B cell (primary cell): ENCODE data around the gene FRRS1.

Source experiments
- CTCF ChIP-seq: fragments of 200-600 bp; IDR thresholded peaks from one replicate; pipeline ENCODE4 v1.8.0; 2022; ENCODE audit warnings: antibody characterized with exemption, mild to moderate bottlenecking
- EZH2 ChIP-seq: IDR thresholded peaks from 2 replicates; pipeline ENCODE4 v1.6.1; 2012; ENCODE audit warnings: borderline replicate concordance, low read depth, mild to moderate bottlenecking, moderate library complexity, low read length; ENCODE audit not compliant: insufficient read depth, poor library complexity, severe bottlenecking

- no peak for TF ChIP-seq CTCF
- TF ChIP-seq EZH2, result no peak
Observed at GRCh38 chr1:99663501-99663900, 102.9 kb downstream of the FRRS1 start.
